22Rv1 (cell line): Measurements from ENCODE around the gene SCMH1.

Experiments used
- ZFX ChIP-seq: fragments of 450-650 bp; IDR thresholded peaks from 2 replicates; pipeline ENCODE4 v1.6.1; 2017; ENCODE audit warnings: antibody characterized with exemption, borderline replicate concordance
- TF ChIP-seq, protein P1 (sequence below): fragments of 450-650 bp; IDR thresholded peaks from 2 replicates; pipeline ENCODE4 v1.5.1; 2017; ENCODE audit warnings: mild to moderate bottlenecking

DNA sequence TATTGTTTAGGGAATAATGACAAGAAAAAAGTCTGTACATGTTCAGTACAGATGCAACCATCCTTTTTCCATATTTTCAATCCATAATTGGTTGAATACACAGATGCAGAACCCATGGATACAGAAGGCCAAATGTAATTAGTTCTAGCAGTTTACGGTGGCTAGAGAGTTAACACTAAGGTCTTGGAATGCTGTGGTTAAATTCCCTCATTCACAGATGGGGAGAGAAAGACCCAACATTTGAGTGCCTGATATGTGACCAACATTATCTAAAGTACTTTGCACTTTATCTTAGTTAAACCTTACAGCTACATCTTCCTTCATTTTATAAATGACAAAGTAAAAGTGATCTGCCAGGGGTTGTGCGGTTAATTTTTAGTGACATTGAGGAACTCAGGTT, 5.3 kb downstream of the SCMH1 start:
- TF ChIP-seq, protein P1, sequence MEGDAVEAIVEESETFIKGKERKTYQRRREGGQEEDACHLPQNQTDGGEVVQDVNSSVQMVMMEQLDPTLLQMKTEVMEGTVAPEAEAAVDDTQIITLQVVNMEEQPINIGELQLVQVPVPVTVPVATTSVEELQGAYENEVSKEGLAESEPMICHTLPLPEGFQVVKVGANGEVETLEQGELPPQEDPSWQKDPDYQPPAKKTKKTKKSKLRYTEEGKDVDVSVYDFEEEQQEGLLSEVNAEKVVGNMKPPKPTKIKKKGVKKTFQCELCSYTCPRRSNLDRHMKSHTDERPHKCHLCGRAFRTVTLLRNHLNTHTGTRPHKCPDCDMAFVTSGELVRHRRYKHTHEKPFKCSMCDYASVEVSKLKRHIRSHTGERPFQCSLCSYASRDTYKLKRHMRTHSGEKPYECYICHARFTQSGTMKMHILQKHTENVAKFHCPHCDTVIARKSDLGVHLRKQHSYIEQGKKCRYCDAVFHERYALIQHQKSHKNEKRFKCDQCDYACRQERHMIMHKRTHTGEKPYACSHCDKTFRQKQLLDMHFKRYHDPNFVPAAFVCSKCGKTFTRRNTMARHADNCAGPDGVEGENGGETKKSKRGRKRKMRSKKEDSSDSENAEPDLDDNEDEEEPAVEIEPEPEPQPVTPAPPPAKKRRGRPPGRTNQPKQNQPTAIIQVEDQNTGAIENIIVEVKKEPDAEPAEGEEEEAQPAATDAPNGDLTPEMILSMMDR = no peak
- TF ChIP-seq ZFX = no peak
